ENCODE data around the gene SPATA4. TPM values are rescaled to one million over a fixed set of nuclear protein-coding genes. Genes with fewer than 3 reads are reported as not detected.

Gene SPATA4
- 0.22 to 0.32 TPM (median 0.25 TPM) in 3 of 5 replicates, not detected in the others for total RNA-seq (2022; extraction: Qiagen RNA extraction; ENCODE audit: low read depth)

GRCh38 chr4:176195184-176195978 is at the start of gene SPATA4:
Gene SPATA4, minus strand, starts transcription at chr4:176195585. Its CDS starts 23 bp downstream, at chr4:176195562.

Other genes with a start within 250 kb of the SPATA4 start
- gene WDR17, start 129.7 kb downstream of the SPATA4 start, total RNA-seq (2022; extraction: Qiagen RNA extraction; ENCODE audit: low read depth): 1.5 to 2.6 TPM (median 1.8 TPM) in 5 replicates
- gene ASB5, start 73.6 kb upstream of the SPATA4 start, total RNA-seq (2022; extraction: Qiagen RNA extraction; ENCODE audit: low read depth): 0.21 TPM in 1 of 5 replicates, not detected in the others
- 24.8 to 43.9 TPM (median 39.5 TPM) in 5 replicates for gene SPCS3, start 124.4 kb upstream of the SPATA4 start, total RNA-seq (2022; extraction: Qiagen RNA extraction; ENCODE audit: low read depth)

Measured in A549 treated with ZK216348 at 1 μM for 4 hours (cell line).